GM19455 (cell line): Measurements from ENCODE around the gene ZNF594.
"Not testable (repeated sequence)": the region's sequence is repeated elsewhere in the genome, so short reads cannot be mapped to it uniquely, and the experiment has no call there.

Source experiments
- ATAC-seq: cut with Tn5 transposase; IDR thresholded peaks from one replicate; pipeline ENCODE4 v1.9.1; 2021; ENCODE audit not compliant: unreplicated experiment

Gene ZNF594

DNA sequence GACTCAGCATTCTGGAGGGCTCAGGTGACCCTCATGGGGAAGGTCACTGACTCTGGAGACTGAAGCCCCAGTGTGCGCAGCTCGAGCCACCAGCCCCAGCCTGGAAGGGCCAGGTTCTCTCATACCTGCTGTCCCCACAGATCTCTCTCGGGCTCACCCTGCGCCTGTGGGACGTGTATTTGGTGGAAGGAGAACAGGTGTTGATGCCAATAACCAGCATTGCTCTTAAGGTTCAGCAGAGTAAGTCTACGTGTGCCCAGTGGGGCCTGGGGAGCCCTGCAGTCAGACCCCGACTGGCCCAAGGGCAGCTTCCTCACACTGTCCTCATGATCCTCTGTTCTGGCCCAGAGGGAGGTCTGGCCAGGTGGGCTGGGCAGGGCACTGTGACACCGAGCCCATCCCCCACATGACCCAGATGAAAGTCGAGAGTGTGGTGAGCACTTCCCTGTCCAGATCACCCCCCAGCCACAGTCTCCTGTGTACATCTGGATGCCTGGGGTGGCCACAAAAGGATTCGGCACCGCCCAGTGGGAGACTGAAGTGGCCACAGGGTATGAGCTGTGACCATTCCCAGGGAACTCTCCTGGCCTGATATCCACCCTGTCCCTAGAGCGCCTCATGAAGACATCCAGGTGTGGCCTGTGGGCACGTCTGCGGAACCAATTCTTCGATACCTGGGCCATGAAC lies 54.0 kb downstream of the ZNF594 start:
- not testable (repeated sequence) for ATAC-seq

DNA sequence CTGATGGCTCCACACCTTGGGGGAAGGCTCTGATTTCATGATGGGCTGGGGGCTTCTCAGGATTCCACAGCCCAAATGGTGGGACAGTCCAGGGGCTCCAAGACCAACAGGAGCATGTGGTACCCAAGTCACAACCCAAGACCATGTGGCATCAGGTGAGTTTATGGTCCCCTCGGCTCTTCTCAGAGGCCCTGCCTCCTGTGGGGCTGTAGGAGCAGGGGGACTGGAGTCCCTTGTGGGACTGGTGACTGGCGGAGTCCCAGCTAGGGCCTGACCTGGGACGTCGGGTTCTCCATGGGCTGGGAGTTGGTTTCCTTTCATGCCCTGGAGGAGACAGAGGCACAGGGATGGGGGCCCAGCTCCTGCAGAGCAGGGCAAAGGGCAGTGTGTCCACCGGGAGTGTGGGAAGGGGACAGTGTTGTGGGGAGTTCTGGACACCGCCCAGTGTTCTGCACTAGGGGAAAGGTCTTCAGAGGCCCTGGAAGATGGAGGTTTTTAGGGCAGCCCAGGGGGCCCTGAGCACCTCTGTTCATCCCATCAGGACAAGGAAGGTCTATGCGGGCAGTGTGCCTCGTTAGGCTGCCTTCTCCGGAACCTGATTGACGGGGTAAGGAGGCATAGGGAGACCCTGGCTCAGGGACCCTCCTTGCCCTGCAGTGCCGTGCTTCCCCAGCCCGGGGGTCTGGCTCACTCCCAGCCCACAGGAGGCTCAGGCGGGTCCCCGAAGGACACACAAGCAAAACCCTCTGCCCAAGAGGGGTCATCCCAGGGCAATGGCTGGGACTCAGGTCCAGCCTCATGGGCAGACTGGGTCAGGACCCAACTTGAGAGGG lies 54.9 kb downstream of the ZNF594 start:
- not testable (repeated sequence) for ATAC-seq

DNA sequence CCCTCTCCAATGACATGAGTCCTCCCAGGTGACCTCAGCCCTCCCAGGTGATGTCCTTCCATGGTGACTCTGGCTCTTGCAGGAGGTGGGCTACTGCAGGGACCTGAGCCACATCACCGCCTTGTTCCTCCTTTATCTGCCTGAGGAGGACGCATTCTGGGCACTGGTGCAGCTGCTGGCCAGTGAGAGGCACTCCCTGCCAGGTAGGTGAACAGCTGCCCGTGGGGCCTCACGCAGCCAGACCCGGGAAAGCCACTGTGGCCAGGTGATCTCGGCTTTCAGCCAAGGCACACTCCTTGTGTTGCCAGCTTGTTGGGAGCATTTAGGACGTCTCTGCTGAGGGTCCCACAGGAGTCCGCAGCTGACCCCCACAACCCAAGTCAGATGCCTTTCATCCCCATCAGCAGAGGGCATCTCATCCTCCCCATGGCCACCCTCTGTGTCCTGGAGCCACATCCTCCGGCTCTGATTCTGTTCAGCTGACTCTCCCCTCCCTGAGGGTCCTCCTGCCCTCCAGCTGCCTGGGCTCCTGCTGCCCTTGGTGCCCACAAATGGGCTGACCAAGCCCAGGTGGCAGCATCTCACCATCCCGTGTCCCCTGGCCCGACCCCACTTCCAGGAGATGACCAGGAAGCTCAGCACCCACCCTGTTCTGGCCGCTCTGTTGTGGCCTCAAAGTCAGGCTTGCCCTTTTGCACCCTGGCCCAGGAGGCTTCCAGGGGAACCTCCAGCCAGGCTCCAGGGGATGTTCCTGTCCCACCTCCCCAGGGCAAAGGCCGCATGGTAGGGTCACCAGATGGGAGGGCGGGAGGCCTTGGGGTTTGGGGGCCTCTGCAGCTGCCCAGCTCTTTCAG lies 55.7 kb downstream of the ZNF594 start:
- no peak for ATAC-seq

DNA sequence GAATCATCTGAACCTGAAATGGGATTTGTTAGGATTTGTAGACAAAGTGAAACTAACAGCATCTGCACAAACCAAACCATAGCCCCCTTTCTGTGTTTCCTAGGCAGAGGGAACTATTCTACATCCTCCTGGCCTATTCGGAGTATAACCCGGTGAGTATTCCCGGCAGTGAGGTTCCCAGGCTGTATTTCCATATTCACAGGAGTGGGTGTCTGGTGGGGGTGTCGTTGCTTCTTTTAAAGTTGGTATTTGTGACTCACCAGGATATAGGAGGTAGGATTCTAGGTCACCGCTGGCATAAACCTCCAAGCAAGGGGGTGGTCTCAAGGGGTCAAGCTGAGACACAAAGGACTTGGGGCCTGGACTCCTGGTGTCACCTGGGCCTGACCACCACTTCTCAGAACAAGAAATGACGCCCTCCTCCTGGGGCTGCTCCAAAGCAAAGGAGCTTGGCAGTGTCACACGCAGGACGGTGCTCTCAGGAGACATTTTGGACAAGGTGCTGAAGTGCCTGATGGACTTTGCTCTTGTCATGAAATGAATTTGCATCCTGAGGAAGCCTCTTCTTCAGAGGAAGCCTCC lies 56.4 kb downstream of the ZNF594 start:
- ATAC-seq, result not testable (repeated sequence)

DNA sequence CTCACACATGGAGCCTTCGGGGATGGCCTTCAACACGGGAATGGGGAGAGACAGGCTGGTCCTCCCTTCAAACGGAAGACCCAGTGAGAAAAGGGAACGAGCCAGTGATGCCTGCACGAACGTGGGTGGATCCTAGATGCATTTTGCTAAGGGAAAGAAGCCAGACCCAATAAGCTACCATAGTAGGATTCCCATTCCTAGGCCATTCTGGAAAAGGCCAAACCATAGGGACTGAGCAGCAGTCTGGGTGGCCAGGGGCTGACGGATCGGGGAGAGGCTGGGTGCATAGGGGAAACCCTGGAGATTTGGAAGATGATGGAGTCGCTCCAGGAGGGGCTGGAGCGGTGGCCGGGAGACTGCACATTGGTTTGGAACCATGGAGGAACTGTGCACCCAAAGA lies 57.1 kb downstream of the ZNF594 start:
- not testable (repeated sequence) for ATAC-seq

DNA sequence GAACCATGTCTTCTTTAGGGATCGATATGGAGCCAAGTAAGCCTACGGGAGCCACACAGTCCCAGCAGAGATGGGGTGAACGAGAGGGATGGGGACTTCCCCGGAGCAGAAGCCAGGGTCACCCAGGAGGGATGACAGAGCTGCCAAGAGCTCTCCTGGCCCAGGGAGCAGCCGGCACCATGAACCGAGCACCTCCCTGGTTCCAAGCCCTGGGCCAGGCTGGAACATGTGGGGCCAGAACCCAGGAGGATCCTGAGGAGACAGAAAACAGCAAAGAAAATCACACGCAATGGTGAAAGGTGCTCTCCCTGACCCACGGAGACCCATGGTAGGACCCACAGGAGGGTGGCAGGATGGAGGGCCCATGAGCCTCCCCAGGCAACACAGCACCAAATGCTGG lies 57.7 kb downstream of the ZNF594 start:
- ATAC-seq, result not testable (repeated sequence)

DNA sequence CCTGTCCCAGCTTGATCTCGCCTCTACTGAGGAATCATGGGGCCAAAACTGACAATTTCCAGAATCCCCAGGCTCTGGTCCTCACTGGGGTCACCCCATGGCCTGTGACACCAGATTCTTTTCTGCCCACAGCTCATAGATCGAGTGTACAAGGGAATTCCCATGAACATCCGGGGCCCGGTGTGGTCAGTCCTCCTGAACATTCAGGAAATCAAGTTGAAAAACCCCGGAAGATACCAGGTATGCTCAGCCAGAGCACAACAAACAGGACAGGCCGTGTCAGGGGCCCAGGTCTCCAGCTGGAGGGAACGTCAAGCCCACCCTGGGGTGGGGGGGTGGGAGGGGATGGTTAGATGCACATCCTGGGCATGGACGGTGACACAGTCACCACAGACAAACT lies 58.4 kb downstream of the ZNF594 start:
- ATAC-seq, result no peak

DNA sequence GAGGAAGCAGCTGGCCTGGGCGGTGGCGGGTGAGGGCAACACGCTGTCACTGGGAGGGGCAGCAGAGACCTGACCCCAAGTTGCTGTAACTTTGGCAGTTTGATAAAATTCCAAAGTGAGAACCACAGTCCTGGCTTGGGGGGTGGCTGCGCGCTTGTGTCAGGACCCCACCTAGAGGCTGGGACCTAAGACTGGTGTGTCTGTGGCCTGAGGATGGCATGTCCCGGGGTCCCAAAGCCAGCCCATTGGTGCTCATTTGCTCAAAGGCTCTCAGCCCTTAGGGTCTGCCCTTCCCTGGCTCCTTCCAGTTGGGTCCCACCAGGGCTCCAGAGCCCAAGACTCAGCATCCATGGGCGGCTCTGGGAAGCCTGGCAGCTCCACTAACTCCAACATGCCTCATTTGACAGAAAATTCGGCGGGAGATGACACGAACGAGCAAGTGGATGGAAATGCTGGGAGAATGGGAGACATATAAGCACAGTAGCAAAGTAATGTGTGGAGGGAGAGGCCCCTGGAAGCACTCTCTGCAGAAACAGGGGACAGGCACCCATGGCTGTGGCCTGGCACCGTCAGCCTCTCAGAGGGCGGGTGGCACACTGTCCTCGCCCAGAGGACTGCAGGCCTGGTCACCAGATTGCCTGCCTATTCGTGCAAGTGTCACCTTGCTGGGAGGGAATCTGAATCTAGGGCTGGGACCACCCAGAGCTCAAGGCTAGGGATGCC lies 59.0 kb downstream of the ZNF594 start:
- ATAC-seq, result not testable (repeated sequence)

DNA sequence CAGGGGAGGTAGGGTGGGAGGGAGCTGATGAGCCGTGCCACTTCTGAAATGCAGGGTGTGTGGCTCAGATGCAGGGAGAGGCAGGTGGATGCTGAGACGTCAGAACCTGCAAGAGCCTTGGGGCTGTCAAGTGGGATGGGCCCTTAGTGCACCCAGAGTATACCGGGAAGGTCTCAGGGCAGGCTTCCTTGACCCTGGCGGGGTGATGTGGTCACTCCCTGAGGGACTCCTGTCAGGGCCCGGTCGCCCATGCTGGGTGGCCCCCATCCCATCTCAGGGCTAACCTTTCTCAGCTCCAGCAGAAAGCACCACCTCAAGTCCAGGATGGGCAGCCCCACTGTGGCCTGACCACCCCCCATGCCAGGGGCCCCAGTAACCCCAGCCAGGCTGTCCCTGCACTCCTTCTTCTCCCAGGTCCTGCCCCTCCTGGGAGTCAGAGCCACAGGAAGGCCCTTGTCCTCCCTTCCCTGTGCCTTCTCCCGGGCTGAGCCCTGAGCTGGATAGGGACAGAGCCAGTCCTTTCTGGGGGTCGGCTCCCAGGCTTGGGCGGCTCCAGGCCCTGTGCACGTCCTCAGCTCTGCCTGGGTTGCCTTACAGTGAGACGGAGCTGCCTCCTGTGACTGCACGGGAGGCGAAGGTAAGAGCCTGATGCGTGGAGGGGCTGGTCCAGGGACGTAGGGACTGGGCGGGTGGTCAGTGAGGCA lies 59.7 kb downstream of the ZNF594 start:
- not testable (repeated sequence) for ATAC-seq

DNA sequence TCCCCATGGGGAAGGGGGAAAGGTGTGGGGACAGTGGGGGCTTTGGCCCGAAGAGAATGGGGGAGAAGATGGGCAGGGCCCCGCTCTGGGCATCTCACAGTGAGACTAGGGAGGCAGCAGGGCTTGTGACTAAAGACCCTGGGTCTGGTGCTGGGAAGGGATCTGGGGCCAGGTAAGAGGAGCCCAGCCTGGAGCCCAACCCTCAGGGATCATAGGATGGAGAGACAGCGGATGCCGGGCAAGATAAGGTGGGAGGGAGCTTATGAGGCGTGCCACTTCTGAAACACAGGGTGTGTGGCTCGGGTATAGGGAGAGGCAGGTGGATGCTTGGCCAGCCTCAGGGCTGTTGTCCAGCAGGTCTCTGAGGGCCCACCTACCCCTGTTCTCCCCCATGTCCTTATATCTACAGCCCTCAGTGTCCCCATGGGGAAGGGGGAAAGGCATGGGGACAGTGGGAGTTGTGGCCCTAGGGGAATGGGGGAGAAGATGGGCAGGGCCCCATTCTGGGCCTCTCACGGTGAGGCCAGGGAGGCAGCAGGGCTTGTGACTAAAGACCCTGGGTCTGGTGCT lies 60.4 kb downstream of the ZNF594 start:
- no peak for ATAC-seq

DNA sequence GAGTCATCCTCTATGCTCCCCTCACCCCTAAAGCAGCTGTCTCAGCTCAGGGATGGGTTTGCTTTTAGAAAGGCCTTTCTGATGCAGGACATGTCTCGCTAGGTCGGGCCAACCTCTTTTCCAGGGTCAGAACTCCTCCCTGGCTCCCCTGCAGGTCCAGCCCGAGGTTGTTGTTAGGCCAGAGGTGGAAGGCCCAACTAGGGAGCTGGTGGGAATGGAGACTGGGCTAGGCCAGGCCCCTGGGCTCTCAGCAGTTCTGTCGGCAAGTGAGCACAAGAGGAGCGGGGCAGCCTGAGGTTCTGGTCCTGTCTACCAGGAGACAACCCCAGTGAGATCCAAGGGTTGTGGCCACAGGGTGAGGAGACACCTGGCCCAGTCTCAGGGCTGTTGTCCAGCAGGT lies 61.0 kb downstream of the ZNF594 start:
- ATAC-seq, result not testable (repeated sequence)

DNA sequence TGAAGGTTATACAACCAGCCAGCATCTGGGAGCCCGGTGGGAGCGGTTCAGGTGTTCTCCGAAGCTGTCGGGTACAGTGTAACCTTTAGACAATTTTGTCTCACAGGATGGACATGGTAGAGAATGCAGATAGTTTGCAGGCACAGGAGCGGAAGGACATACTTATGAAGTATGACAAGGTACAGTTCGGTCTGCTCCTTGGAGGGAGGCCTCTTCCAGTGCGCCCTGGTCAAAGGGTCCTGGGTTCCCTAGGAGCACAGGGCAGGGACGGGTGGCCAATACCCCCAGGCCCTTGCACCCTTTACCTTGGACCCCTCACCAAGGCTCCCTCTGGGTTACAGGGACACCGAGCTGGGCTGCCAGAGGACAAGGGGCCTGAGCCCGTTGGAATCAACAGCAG lies 61.4 kb downstream of the ZNF594 start:
- ATAC-seq, result not testable (repeated sequence)

DNA sequence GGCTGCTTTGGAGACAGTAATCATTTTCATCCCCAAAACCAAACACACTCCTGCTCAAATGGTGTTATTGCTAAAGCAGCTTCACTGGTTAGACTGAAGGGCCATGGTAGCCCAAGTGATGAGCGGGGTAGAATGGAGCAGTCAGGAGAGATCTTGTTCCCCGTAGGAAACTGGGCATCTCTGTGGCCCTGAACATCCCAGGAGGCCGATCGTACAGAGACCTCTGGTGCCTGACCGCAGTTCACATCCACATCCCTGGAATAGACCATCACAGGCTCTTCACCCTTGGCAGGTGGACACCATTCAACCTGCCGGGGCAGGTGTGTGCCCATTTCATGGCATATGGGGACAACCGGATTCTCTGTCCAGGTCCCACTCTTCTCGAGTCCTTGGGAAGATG lies 61.9 kb downstream of the ZNF594 start:
- not testable (repeated sequence) for ATAC-seq
